Stimulated activated CD4-positive, alpha-beta T cell treated with anti-CD3 and anti-CD28 coated beads, Interleukin-12 subunit alpha, Interleukin-12 subunit beta, amount 100 ng/mL, for 48 hours (primary cell): ENCODE results near the gene LARP4B.

Source experiments
- DNase-seq, 3 donors: peaks; one replicate each; pipeline ENCODE4 v3.0.0-alpha.2; 2020; ENCODE audit warnings: low read depth in 2 of 3, low spot score in 1 of 3

Gene LARP4B

DNA sequence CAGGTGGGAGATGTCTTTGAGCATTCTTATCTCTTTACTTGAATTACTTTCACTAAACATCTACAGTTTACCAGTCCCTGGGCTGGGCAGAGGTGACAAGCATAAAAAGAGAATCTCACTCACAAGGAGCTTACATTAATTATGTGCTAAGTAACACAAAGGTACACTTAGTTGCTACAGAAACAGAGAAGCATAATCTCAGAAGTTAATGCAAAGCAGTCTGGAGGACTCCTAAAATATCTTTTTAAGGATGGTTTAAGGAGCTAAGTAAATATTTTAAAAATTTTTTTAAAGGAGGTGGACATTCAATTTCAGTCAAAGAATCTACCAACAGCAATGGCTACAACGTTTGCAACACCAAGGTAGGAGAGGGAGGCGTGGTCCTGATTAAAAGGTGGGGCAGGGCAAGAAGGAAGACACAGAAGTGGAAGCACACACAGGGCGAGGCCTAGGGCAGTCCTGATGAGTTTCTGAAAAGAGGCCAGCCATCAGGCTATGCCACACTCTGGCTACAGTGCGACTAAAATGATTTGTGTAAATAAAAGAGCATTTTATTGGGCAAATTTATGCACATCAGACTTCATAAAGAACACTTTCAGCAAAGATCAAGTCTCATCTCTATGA, 5.3 kb downstream of the LARP4B start:
- no peak for DNase-seq

DNA sequence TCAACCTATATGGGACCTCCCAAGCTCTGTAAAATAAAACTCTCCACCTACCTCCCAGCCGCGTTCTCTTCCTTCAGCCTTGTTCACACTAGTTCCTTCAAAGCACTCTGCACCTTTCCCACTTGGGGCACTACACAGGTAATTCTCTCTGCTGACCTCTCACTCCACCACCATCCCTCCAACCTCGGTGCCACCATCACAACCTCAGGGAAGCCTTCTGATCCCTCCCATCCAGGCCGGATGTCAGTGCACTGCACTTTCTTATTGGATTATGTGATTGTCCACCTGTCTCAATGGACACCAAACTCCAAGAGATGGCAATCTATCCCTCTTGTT, 7.0 kb downstream of the LARP4B start:
- DNase-seq = no peak

DNA sequence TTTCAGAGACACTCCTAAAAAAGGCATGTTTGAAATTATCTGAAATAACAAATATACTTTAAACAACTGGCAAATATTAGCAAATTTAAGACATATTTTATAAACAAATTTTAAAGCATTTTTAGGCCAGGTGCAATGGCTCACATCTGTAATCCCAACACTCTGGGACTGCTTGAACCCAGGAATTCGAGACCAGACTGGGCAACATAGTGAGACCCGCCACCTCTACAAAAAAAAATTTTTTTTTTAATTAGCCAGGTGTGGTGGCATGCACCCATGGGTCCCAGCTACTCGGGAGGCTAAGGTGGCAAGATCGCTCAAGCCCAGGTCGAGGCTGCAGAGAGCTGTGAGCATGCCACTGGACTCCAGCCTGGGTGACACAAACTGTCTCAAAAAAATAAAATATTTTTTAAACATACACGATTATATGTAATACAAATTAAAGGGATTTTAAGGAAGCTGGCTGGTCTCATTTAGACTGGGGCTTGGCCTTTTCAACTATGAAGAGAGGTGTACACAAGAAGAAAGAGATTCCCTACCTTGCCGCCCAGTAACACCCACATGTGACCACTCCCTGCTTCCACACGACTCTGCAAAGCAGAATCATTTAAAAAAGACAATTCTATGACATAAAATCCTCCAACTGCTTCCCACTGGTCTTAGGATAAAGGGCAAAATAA, 7.5 kb downstream of the LARP4B start:
- DNase-seq = no peak

DNA sequence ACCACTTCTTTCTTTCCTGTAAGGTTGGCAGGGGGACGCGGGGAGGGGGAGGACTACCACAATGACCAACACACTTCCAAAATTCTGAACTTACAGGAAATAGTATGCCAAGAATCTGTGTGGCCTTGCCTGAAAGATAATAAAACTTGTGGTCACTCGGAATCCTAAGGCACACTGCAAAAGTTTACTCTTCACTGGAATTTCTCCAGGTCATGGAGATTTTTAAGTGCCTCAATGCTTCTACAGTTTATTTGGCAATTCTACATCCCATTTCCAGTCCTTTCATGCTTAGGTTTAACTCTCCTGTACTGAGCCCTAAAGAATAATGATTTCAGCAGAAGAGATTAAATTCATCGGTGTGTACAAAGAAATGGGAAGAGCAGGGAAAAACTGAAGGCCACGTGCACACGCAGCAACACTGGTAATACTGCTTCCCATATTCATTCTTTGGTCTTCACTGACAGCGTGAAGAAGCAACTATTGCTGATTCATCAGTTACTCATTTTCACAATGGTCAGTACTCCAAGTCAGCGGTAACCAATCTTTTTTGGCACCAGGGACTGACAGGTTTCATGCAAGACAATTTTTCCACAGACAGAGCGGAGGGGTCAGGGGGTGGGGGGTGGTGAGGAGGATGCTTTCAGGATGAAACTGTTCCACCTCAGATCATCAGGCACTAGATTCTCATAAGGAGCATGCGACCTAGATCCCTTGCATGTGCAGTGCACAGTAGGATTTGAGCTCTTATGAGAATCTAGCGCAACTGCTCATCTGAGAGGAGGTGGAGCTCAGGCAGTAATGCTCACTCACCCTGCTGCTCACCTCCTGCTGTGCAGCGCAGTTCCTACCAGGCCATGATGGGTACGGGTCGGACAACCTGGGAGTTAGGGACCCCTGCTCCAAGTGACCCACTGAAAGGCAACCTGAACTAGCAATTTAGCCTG, 9.8 kb downstream of the LARP4B start:
- DNase-seq = no peak

DNA sequence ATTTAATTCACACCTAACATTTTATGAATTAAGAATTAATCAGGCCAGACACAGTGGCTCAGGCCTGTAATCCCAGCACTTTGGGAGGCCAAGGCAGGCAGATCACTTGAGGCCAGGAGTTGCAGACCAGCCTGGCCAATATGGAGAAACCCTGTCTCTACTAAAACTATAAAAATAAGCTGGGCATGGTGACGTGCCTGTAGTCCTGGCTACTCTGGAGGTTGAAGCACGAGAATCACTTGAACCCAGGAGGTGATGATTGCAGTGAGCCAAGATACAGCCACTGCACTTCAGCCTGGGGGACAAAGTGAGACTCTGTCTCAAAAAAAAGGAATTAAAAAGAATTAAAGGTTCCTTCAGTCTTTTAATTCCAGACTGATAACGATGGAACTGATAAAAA, 11.1 kb downstream of the LARP4B start:
- no peak for DNase-seq

DNA sequence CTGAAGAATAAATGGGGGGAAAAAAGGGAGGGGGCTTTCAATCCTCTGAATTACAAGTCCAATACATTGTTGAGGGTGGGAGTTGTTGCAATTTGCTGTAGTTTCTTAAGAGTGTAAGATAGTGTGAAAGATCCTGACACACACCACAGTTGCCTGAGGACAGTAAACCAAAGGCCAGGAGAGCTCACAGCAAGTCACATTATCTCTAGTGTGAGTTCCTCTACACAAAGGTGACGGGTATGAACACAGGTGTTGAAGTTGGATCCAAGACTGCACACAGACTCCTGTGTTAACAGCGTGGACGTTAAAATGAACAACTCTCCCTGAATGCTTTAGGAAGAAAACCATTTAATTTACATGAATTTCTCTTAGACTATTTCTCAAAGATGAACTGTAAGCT, 12.0 kb downstream of the LARP4B start:
- no peak for DNase-seq

DNA sequence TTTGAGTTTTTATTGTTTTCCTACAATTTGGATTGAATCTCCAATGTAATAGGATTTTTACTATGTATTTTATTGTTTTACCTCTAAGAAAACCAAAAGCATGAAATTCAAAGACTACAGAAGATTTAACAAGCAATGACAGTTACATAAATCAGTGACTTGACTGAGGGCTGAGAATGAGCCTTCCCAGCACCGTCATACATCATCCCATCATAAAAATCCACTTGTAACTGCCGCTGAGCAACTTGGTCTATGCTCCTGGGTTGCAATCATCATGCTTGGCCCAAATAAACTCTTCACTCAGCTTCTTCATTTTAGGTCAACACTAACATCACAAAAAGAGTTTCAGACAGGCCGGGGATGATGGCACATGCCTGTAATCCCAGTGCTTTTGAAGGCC, 13.5 kb downstream of the LARP4B start:
- no peak for DNase-seq

DNA sequence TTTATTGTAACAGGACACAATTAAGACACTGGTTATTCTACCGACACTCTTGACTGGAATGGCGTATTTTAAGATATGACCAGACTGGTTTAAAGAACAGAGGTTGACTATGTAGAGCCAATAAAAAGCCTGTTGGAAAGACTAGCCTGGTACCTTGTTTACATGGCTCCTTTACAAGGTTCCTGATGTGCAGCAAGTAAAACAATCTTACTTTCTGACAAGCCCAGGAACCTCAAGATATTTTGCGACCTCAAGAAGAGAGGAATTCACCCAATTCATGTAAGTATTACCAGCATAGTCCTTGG, 14.1 kb downstream of the LARP4B start:
- DNase-seq = no peak

DNA sequence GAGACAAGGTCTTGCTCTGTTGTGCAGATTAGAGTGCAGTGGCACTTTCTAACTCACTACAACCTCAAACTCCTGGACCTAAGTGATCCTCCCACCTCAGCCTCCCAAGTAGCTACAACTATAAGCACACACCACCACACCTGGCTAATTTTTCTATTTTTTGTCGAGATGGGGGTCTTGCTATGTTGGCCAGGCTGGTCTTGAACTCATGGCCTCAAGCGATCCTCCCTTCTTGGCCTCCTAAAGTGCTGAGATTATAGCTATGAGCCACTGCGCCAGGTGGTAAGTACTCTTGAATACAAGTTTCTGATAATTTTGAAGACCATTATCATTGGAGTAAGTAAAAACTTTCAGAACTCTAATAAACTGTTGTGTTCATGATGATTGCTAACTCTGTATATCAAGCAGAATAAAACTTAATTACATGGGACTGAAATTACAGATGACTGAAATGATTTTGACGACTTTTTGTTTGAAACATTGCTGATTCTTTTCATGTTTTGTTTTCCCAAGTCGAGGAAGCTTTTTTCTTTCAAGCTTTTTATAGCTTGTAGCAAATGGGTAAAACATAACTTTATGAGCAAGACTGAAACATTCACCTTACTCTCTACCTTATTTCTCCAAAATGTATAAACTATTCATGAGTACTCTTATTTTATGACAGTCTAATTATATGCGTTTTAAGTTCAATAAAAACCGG, 14.6 kb downstream of the LARP4B start:
- DNase-seq = no peak

DNA sequence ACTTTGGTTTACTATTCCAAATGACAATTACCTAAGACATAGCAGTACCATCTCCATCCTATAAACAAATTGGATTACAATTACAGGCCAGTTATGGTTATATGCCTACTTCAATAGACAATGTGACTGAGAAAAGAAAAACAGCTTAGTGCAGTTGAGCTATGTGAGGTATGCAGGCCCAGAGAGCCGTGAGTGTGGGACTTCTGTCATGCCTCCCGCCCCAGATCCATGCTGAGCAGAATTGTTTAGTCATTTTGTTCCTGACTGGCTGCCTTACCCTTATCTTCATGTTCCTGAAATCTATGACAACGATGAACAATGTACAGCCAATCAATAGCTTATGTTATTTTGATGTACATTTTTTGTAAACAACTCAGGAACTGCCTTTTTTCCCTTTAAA, 21.7 kb downstream of the LARP4B start:
- no peak for DNase-seq

DNA sequence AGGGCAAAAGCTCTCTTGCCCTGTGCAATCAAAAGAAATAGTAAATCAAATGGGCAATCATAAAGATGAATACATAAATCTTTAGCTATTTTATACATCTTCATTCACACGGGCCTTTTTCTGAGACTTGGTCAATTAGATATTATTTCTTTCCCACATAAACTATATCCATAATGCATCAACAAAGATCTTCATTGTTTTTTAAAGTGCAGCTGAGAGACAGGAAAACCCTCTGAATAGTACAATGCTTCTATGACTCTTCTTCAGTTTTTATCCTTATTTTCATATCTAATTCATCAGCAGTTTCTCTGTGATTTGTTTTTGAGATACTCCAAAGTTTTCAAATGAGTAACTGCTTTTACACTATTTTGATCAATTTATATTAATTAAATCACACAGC, 25.5 kb downstream of the LARP4B start:
- no peak for DNase-seq

DNA sequence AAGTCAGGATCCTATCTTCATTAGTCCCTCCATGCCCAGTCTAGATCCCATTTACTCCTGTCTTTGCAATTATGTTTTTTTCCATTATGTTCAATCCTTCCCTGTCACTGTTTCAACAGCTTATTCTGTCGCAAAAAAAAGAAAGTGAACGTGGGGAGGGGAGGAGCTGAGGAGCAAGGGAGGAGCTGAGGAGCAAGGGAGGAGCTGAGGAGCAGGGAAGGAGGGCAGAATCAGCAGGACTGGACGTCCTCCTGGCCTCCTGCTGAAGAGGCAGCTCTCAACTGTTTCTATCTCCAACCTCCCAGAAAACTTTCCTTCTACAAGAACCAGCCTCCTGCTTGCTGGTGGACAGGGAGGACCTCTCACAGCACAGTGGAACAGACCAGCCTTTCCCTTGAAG, 26.0 kb downstream of the LARP4B start:
- DNase-seq = no peak

DNA sequence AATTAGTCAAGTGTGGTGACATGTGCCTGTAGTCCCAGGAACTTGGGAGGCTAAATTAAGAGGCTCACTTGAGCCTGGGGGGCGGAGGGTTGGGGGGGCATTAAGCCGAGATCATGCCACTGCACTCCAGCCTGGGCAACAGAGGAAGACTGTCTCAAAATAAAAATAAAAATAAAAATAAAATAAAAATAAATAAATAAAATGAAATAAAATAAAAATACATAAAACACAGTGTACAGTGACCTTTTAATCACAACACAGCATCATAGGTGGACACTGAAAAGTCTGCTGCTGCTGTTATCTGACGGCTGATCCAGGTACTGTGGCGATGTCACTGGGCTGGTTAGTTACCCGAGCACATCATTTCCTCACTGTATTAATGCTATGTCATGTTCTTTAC, 27.1 kb downstream of the LARP4B start:
- no peak for DNase-seq

DNA sequence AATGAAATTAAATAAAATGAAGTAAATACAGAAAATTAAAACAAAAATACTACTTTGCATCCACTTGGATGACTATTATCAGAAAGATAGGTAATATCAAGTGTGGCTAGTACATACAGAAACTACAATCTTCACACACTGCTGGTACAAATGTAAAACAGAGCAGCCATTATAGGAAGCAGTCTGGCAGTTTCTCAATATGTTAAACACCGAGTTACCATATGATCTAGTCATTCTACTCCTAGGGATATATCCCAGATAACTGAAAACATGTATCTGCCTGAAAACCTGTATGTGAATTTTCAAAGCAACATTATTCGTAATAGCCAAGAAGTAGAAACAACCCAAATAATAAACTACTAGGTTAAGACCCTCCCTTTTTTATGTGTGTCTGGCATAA, 33.4 kb downstream of the LARP4B start:
- DNase-seq = no peak

DNA sequence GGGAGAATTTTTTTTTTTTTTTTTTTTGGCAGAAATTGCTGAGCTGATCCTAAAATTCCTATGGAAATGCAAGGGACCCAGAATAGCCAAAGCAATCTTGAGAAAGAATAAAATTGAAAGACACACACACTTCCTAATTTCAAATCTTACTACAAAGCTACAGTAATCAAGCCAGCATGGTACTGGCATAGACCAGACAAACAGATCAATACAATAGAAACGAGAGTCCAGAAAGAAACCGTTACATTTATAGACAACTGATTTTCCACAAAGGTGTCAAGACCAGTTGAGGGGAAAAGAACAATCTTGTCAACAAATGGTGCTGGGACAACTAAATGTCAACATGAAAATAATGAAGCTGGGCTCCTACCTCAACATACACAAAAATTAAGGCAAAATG, 34.5 kb downstream of the LARP4B start:
- no peak for DNase-seq

DNA sequence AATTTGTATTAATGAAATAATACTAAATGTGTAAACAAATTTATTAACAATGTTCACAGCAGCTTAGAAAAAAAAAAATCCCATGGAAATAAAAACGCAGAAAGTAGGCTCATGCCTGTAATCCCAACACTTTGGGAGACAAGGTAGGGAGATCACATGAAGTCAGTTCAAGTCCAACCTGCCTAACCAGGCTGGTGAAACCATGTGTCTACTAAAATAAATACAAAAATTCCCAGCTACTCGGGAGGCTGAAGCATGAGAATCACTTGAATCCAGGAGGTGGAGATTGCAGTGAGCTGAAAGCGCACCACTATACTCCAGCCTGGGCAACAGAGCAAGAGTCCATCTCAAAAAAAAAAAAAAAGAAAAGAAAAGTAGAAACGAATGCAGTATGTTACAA, 36.2 kb downstream of the LARP4B start:
- DNase-seq = no peak

DNA sequence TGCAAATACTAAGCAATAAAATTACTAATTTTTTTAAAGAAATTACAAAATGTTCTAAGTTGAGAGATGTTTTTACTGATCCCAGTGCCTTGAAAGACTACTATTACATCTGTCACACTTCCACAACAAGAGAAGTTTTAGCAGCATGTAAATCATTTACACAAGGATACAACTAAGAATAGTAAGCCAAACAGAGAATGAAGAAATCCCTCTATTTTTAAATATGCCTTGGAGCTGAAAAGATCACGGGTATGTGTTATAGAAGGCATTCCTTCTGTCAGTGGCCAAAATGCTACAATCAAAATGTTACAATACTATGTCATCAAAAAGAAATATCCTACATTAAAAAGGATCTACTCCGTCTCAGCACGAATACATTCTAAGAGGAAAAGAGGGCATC, 52.6 kb downstream of the LARP4B start:
- DNase-seq = no peak

DNA sequence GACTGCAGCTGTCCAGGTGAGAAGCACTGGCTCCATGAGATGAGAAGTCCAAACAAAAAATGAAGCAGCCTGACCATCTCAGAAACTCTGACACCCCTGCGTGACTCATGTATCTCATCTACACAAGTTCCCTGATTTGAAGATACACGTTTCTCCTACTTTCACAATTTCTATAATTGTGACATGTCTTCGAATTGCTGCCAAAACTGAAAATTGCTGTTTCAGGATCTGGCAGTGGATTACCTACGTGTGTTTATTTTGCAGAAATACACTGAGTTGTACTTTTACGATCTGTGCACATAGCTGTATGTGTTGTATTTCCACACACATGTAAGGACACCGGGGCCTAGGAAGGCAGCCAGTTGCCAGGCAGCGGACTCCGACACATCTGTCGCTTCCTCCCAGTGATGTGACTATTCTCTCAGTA, 53.2 kb downstream of the LARP4B start:
- no peak for DNase-seq

DNA sequence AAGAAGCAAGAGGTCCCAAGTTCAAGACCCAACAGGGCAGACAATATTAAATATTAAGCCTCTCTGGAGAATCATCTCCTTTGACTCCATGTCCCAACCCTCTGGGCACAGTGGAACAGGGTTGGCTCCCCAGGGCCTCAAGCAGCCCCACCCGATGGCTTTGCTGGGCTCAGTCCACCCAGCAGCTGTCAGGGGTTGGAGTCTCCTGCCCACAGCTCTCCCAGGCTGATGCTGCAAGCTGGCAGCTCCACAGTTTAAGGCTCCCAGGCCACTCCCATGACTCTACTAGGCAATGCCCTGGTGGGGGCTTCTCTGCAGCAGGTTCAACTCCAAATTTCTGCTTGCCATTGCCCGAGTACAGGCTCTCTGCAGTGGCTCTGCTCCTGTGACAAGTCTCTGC, 55.1 kb downstream of the LARP4B start:
- DNase-seq = no peak

DNA sequence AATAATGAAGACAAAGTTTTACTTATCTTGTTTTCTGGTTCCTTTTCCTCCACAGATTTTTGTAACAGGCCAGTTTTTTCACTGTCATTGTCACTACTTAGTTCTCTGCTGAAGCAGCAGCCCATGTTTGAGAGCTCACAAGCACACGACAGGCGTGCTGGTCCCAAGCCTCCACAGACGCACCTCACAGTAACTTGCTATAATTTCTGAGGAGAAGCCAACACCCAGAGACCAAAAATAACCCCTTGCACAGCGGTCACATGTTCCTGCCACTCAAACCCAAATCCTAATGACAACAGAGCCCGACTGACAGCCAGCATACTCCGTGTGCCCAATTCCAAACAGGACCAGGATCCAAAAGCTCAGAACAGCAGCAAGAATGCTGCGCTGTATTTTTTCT, 58.5 kb downstream of the LARP4B start:
- DNase-seq = no peak

DNA sequence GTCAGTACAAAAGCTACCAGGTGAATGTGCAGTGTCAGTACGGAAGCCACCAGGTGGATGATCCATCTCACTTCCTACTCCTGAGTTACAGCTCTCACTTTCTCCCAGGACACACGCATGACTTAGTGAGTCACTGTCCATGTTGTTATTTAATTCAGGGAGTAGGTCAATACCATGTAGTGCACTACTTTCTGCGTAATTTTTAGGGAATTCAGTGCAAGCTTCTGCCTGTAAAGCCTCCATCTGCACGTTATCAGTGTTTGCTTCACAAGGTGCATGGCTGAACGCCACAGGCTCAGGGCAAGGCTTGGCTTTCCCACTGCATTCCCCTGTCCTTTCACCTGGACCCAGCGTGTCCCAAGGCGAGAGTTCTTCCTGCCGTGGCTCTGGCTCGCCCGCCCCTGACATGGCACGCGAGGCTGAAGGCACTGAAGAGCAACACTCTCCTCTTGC, 59.5 kb downstream of the LARP4B start:
- no peak for DNase-seq
